Skeletal muscle satellite cell (primary cell): ENCODE results near the gene UNC5A.

Experiments used
- H3K27me3 ChIP-seq: 2 replicates; pipeline ENCODE4 v1.7.0; 2013; ENCODE audit warnings: low read length; ENCODE audit not compliant: control insufficient read depth, insufficient read depth
- H3K36me3 ChIP-seq: 2 replicates; pipeline ENCODE4 v1.7.0; 2013; ENCODE audit warnings: mild to moderate bottlenecking, control low read depth, low read length; ENCODE audit not compliant: insufficient read depth
- H3K4me1 ChIP-seq: 2 replicates; pipeline ENCODE4 v1.7.0; 2013; ENCODE audit warnings: low read length; ENCODE audit not compliant: control insufficient read depth, insufficient read depth
- H3K4me2 ChIP-seq: 2 replicates; pipeline ENCODE4 v1.7.0; 2013; ENCODE audit warnings: mild to moderate bottlenecking, low read length
- H3K4me3 ChIP-seq: 2 replicates; pipeline ENCODE4 v1.7.0; 2013; ENCODE audit warnings: low read length
- H3K9ac ChIP-seq: 2 replicates; pipeline ENCODE4 v1.7.0; 2013; ENCODE audit warnings: mild to moderate bottlenecking, low read depth, low read length, moderate library complexity
- H3K9me3 ChIP-seq: replicated peaks from 2 replicates; pipeline ENCODE4 v1.7.0; 2013; ENCODE audit warnings: mild to moderate bottlenecking, control low read depth, low read length

UNC5A gene

DNA sequence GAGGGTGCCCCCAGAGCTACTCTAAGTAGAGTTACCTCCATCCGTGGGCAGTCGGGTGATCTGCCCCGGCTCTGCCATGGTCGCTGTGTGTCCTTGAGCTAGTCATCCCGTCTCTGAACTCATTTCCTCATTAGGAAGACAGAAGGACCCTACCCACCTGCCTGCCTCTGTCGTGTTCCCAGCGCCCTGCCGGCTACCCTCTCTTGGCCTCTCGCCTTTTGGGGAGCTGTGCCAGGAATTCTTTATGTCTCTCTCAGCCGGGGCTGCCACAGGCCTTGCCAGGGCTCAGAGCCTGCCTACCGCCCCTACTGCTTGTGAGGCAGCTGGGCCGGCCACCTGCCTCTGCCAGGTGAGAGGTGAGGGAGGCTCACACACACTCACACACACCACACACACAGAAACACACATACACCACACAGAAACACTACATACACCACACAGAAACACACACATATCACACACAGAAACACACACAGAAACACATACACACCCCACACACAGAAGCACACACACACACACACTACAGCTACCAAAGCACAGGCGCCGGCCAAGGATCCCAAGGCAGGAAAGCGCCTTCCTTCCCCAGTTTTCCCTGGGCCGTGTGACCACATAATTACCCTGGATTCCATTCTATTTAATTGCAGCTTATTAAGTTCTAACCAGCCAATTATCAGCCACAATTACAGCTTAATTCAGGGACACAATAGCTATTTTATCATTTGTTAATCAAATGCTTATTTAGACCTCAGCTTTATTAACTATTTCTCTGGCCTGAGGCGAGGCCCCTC, 41.7 kb downstream of the UNC5A start:
- no peak overlapping the region for H3K4me2 ChIP-seq
- no peaks in the 10 kb centered on the region for H3K4me1 ChIP-seq
- H3K27me3 ChIP-seq = peaks cover 48% of the 10 kb centered on the region
- no peak overlapping the region for H3K4me3 ChIP-seq
- no peaks in the 10 kb centered on the region for H3K36me3 ChIP-seq
- H3K9ac ChIP-seq = no peak overlapping the region
- H3K9me3 ChIP-seq = no peaks in the 10 kb centered on the region

DNA sequence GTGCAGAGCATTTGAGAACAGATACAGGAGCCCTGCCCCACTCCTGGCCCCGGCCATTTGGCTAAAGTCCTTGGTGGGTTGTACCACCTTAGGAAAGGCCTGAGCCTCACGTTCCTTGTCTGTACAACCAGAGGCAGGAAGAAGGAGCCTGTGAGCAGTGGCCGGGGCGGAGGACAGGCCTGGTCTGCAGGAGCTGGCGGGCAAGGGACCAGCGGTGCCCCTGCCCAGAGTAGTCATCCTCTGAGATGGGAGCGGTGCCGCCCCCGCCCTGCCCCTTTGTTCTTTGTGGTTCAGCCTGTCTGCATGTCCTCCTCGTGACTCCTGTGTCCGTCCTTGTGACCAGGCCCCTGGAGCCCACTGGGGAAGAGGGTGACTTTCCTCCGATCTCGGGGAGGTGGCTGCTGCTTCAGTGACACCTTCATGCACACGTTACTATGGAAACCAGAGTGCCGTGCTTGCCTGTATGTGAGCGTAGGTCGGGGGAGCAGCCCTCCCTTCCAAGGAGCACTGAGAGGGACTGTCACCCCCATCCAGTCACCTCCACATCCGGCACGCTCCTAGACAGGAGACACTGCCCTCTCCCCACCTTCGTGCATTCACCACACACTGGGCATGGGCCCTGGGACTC, 42.9 kb downstream of the UNC5A start:
- Histone ChIP-seq H3K9me3 (no peaks in the 10 kb centered on the region), H3K4me2 (no peak overlapping the region), H3K4me3 (no peak overlapping the region), H3K9ac (no peak overlapping the region), H3K27me3 (peaks cover 53% of the 10 kb centered on the region), H3K4me1 (no peaks in the 10 kb centered on the region), H3K36me3 (no peaks in the 10 kb centered on the region)

DNA sequence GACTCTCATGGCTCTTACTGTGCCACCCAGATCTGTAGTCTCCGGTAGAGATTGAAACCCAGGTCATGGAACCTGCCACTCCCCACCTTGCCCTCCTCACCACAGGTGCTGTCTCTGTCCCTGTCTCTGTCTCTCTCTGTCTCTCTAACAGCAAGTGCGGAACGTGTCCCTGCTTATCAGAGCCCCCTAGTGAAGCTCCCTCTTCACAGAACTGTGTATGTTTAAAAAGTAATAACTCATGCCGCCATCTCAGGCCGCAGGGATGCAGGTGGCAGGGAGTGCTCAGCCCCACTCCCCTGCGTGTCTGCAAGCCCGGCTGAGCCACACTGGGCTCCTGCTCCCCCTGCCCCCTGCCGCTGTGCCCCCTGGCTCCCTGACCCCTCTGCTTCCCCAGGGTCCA, 43.8 kb downstream of the UNC5A start:
- no peak overlapping the region for H3K9ac ChIP-seq
- H3K4me1 ChIP-seq = no peaks in the 10 kb centered on the region
- peaks cover 50% of the 10 kb centered on the region for H3K27me3 ChIP-seq
- H3K36me3 ChIP-seq = no peaks in the 10 kb centered on the region
- H3K9me3 ChIP-seq = no peaks in the 10 kb centered on the region
- H3K4me2 ChIP-seq = no peak overlapping the region
- H3K4me3 ChIP-seq = no peak overlapping the region

DNA sequence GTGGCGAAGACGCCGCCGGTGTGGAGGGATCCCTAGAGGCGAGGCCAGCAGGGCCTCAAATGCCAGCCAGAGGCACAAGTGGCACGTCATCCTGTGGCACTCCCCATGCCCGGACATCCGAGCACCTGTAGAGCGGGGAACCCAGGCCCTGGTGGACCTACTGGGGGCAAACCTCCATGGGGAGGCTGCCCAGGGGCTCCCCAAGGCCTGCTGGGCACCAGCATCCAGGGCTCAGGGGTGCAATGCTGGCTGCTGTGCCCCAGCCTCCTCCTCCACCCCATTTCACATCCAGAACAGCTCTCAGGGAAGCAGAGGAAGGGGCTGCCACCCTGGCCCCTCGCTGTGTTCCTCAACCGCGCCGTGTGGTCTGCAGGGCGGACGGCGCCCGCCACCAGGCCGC, 45.2 kb downstream of the UNC5A start:
- peaks cover 44% of the 10 kb centered on the region for H3K27me3 ChIP-seq
- H3K4me1 ChIP-seq = no peaks in the 10 kb centered on the region
- no peak overlapping the region for H3K4me3 ChIP-seq
- H3K36me3 ChIP-seq = no peaks in the 10 kb centered on the region
- H3K9me3 ChIP-seq = no peaks in the 10 kb centered on the region
- H3K4me2 ChIP-seq = no peak overlapping the region
- H3K9ac ChIP-seq = no peak overlapping the region

DNA sequence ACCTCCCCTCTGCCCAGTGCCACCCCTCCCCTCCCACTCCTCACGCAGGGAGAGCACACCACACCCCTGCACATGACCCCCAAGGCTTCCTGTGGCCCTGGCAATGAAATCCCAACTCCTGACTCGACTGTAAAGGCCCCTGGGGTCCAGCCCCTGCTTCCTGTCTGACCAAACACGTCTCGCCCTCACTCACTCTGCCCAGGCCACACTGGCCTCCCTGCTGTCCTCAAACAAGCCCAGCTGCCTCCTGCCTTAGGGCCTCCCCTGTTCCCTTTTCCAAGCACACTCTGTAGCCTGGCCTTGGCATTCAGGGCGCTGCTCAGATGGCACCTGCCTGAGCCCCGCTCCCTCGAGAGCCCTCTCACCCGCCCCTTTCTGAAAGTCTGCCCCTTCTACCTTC, 46.4 kb downstream of the UNC5A start:
- Histone ChIP-seq H3K4me3 (no peak overlapping the region), H3K9ac (no peak overlapping the region), H3K36me3 (no peaks in the 10 kb centered on the region), H3K4me1 (no peaks in the 10 kb centered on the region), H3K27me3 (peaks cover 42% of the 10 kb centered on the region), H3K4me2 (no peak overlapping the region), H3K9me3 (no peaks in the 10 kb centered on the region)

DNA sequence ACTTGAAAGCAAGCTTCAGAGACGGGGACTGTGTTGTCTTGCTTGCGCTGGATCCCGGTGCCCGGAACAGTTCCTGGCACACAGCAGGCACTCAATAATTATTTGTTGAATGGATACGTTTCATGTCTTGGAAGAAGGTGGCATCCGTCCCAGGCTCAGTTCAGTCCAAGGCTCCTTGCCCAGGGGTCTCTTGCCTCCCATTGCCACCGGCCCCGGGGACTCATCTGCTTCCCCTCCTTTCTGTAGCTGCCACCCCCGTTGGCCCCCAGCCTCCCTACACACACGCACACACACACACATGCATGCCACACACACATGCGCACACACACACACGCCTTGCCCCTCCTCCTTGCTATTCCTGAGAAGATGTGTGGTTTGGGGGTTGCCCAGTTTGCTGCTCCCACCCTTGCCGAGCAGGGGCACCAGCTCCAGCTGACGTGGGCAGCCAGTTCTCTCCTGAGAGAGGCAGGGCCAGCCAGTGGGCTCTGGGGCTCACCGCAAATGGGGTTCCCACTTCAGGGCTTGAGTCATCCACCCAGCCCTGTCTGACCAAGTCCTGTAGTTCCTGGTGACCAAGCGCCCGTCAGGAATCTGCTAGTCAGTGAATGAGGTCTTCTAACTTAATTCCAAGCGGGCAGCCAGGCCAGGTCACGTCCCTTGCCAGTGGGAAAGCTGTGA, 47.0 kb downstream of the UNC5A start:
- no peak overlapping the region for H3K9ac ChIP-seq
- H3K4me2 ChIP-seq = no peak overlapping the region
- no peaks in the 10 kb centered on the region for H3K9me3 ChIP-seq
- H3K36me3 ChIP-seq = no peaks in the 10 kb centered on the region
- no peaks in the 10 kb centered on the region for H3K4me1 ChIP-seq
- H3K4me3 ChIP-seq = no peak overlapping the region
- H3K27me3 ChIP-seq = peaks cover 42% of the 10 kb centered on the region

DNA sequence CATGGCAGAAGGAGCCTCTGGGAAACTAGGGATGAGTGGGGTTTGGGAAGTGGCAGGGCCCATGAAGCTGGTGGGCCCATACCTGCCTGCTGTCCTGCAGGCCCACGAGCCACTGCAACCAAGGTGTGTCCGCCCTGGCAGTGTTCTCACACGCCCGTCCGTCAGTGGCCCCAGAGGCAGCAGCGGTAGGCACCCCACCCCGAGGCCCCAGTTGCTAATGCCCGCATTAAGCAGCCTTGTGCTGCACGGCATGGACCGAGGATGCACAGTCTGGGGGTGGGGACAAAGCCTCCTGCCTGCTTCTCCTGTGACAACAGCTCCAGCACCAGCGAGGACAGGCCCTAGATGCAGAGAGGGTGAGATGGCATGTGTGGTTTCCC, 47.5 kb downstream of the UNC5A start:
- H3K4me1 ChIP-seq = no peaks in the 10 kb centered on the region
- no peak overlapping the region for H3K4me2 ChIP-seq
- no peaks in the 10 kb centered on the region for H3K36me3 ChIP-seq
- H3K27me3 ChIP-seq = peaks cover 43% of the 10 kb centered on the region
- H3K4me3 ChIP-seq = no peak overlapping the region
- H3K9ac ChIP-seq = no peak overlapping the region
- no peaks in the 10 kb centered on the region for H3K9me3 ChIP-seq

DNA sequence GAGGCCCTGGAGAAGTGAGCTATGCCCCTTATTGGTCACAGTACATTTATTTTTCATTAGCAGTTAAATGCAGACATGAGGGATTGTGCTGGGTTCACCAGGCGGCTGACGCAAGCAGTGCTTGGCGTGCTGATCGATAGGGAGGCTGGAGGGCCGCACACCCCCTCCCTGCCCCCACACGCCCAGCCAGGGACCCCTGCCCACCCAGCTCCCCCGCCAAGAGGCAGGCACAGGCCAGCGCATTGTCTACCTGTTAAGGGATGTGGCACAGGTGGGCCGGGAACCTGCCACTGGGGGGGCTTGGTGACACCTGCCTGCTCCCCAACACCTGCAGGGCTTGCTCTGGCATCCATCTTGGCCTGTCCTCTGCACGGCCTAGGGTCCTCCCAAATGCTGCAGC, 49.6 kb downstream of the UNC5A start:
- no peaks in the 10 kb centered on the region for H3K4me1 ChIP-seq
- peaks cover 46% of the 10 kb centered on the region for H3K27me3 ChIP-seq
- no peak overlapping the region for H3K9ac ChIP-seq
- H3K9me3 ChIP-seq = no peaks in the 10 kb centered on the region
- no peaks in the 10 kb centered on the region for H3K36me3 ChIP-seq
- no peak overlapping the region for H3K4me2 ChIP-seq
- H3K4me3 ChIP-seq = no peak overlapping the region

DNA sequence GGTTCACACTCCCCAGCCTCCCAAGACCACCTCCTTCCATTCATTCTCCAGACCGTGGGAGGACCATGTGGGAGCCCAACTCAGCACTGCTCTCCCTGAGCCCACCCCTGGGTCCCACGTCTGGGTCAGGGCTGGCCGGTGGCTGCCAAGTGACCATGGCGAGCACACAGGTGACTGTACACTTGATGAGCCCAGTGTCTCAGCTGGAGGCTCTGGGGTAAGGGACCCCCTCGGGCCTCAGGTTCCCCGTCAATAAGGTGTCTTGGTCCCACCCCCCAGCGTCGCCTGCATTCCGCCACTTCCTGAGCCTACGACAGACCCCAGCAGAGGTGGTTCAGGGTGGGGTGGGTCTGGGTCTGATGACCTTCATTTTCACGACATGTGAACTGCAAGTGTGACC, 50.0 kb downstream of the UNC5A start:
- H3K36me3 ChIP-seq = no peaks in the 10 kb centered on the region
- peaks cover 47% of the 10 kb centered on the region for H3K27me3 ChIP-seq
- no peak overlapping the region for H3K4me2 ChIP-seq

DNA sequence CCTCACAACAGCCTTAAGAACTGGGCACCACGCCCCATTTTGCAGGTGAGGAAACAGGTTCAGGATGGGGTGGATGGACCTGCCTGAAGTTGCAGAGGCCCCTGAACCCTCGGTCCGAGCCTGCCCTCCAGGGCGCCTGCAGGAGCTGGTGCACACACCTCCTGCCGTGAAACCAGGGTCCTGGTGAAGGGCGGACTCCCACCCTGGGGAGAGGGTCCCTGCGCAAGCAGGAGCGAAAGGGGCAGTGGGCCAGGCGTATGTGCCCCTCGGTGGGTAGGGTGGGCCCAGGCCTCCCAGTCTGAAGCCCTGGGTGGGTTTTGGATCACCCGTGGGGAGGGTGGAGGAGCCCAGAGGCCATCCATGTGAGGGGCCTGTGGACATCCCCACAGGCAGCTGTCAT, 50.9 kb downstream of the UNC5A start:
- Histone ChIP-seq H3K36me3 (no peaks in the 10 kb centered on the region), H3K4me3 (no peak overlapping the region), H3K4me1 (no peaks in the 10 kb centered on the region), H3K27me3 (peaks cover 54% of the 10 kb centered on the region), H3K4me2 (no peak overlapping the region), H3K9me3 (no peaks in the 10 kb centered on the region), H3K9ac (no peak overlapping the region)

More for the DNA sequence above, 50.0 kb downstream of the UNC5A start:
- Histone ChIP-seq H3K4me3 (no peak overlapping the region), H3K4me1 (no peaks in the 10 kb centered on the region), H3K9ac (no peak overlapping the region), H3K9me3 (no peaks in the 10 kb centered on the region)

DNA sequence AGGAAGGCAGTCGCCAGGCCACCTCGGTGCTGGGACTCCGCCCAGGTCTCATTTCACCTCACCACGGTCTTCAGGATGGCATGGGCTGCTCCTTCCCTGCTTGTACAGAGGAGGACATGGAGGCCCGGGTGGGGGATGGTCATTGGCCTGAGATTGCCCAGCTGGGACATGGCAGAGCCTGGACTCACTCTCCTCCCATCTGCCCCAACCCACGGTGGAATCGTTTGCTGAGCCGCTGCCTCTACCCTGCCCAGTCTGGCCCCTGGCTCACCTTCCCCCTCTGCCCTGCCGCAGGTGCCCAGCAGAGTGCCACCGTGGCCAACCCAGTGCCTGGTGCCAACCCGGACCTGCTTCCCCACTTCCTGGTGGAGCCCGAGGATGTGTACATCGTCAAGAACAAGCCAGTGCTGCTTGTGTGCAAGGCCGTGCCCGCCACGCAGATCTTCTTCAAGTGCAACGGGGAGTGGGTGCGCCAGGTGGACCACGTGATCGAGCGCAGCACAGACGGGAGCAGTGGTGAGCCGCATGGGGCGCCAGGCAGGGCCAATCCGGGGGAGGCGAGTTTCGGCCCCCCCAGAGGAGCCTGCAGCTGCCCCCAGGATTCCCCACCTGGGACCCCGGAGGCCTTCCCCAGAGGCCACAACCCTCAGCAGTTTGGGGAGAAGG, 52.1 kb downstream of the UNC5A start:
- Histone ChIP-seq H3K36me3 (no peaks in the 10 kb centered on the region), H3K4me1 (no peaks in the 10 kb centered on the region), H3K9ac (no peak overlapping the region), H3K27me3 (peaks cover 56% of the 10 kb centered on the region), H3K4me2 (no peak overlapping the region), H3K4me3 (no peak overlapping the region), H3K9me3 (no peaks in the 10 kb centered on the region)
